Gastroesophageal sphincter (tissue), 3 donors: ENCODE measurements around the gene STAC3.

Experiments used
- CTCF ChIP-seq, 4 experiments: fragments of 200-600 bp in 2 of 4; fragments of 450-650 bp in 2 of 4; sonication (generic) in 1 of 4; IDR thresholded peaks; one replicate each; pipeline ENCODE4 v1.5.1; 2017 to 2019; ENCODE audit warnings: antibody characterized with exemption in 4 of 4, mild to moderate bottlenecking in 2 of 4, moderate library complexity in 2 of 4
- POLR2AphosphoS5 ChIP-seq: sonication (generic); formaldehyde crosslinking; IDR thresholded peaks from one replicate; pipeline ENCODE4 v1.6.1; 2017; ENCODE audit warnings: antibody characterized with exemption

- no peak for TF ChIP-seq CTCF (IDR thresholded peaks at IDR 0.05)
- no peak for TF ChIP-seq POLR2AphosphoS5
These were observed 54.0 kb downstream of the STAC3 start for GRCh38 chr12:57196956-57197355.
